Islet of Langerhans (tissue), 1 donor: ENCODE results near the gene PTCSC3.

Experiments used
- FAIRE-seq: peaks from one replicate; lab custom pipeline; 2011; peaks lifted over from hg19 to GRCh38; lab: Jason Lieb, UNC

Gene PTCSC3

DNA sequence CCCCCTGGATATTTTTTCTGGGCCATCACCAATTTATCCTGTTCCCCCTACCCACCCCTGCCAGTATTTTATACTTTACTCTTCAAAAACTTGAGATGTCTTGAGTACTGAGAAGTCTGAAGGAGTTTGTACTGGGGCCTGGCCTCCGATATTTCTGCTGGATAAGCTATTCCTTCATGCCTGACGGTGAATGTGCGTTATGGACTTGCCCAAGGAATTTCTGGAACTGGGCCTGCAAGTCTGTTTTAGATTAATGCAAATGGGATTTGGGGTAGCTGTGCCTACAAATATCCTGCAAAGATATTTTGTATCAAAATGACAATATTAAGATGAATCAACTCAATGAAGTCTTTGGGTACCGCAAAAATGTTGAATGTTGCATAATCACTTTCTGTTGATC, at the start of gene PTCSC3:
Gene PTCSC3 (minus strand): TSS at position 199 of the 400 bp plus-strand sequence.
- no peak for FAIRE-seq

DNA sequence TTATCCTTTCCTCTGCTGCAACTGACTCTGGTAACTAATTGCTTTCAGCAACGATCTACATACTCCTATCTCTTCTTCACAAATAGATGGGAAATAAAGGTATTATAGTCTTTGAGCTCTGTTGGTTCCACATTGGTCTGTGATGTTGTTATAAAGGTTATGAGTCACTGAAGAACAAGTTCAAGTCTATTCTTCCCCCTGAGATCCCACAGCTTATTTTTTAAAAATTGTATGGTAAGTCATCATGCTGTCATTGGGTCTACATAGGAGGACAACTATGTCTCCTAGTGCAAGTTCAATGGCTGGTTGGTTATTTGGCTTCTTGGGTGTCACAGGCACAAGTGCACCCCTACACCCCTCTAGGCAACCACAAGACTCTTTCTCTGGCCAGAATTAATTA, 49.6 kb upstream of the PTCSC3 start:
- no peak for FAIRE-seq

DNA sequence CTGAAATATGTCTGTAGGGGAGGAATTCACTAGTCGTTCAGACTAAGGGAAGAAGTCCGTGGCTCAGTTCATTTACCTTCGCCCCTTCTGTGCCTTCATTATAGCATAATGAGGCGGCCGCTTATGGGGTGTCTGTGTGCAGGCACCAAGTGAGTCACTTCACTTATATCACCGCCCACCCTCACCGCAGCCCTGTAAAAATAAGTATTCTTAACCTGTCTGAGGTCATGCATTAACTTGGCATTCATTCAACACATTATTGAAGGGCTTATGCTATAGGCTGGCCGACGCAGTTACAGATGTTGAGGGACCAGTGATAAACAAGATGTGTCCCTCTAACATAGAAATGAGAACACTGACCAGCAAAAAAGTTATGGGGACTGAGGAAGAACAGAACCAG, 47.7 kb upstream of the PTCSC3 start:
- FAIRE-seq: no peak

DNA sequence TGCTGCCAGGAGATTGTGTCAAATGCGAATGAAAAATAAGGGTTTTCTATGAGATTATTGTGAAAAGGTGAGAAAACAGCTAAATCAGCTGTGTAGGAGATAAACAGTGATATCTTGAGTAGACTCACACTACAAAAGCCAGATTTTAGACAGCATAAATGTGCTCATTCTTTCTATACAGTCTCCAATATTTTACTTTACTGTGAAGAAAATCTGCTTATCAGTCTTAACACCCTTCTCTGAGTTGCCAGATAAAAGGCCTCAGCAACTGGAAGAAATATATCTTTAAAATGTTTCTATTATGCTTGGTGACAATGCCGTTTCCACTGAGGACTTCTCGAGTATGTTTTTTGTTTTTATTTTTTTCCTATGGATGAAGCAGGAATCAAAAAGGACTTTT, 47.0 kb upstream of the PTCSC3 start:
- FAIRE-seq: no peak

DNA sequence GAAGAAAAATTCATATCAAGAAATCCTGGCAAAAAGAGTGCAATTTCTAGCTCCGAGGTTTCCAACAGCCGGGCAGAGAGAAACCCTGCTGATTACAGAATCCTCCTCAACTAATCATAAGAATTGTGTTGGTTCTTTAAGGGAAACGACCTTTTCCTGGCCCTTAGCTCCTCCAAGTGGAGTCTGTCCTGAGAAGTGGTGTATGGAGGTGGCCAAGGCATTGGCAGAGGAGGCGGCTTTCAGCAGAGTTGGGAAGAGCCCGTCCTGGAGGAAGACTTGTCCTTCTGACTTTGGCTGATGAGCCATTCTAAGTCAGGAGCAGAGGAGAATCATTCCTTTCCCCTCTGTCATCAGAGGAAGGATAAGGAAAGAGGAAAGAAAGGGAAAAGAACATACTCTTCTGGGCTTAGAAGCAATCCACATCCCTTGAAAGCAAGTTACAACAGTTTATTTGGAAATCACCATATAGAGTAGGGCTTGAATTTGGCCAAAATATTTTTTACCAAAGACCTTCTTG, 46.5 kb upstream of the PTCSC3 start:
- FAIRE-seq: no peak

DNA sequence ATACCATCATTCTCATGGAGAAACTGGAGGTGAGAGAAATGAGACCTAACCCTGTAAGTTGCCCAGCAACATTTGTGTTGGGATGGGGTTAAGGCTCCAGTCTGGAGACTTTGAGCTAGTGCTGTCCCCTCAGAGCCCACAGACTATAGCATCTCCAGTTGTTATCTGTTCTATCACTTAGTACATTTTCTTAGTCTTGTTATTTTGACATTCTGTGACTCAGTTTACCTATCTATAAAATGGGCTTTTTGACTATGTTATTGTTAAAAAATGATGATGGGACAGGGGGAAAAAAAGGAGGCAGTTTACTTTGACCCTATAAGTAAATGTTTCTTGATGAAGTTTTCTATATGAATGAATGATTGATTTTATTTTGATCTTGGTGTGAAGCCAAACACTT, 45.8 kb upstream of the PTCSC3 start:
- FAIRE-seq: no peak

DNA sequence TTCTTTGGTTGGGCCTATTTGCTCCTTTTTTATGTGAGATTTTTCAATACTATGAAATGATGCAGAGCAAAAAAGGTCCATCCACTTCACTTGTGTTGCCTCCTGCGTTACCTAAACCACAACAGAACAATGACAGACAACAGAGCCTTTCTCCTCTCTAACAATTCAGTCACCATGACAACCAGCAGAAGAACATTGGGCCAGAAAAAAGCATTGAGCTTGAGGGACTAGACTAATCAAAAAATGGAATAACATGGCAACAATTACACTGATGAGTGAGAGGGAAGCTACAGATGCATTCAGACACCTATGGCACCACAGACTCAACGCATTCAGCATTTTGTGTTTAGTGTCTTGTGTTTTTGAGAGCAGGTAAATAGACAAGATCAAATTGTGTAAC, 44.6 kb upstream of the PTCSC3 start:
- FAIRE-seq: no peak

DNA sequence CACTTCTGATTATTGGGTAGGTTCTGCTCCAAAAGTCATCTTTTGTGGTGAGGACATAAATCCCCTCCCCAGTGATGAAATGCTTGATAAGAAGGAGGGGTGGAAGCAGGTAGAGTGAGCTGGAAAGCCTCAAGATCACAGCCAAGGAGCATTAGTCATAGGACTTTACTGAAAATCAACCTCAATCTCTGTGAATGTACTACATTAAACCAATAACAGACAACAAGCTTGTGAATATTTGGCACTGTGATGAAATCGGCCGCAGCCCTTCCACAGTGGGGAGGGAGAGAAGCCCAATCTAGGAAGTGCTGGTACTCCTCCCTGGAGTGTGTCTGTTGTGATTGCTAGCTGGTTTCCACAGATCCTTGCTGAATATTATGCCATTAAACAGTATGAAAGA, 41.2 kb upstream of the PTCSC3 start:
- no peak for FAIRE-seq

DNA sequence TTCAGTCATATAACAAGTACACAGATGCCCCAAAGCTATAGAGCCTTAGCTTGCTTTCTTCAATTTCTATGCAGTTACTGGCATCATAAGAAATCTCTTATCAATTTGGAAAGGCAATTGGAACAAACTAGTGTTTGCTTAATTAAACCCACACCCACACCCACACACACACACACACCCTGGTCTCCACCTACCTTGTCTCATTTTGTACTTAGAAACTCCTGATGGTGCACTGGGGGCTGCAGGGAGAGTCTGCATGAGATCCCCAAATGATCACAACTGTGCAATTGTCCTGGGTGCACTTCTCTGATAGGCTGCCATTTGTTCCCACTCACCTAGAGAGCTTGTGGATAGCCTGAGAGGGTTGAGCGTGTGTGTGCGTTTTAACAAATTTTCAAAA, 40.5 kb upstream of the PTCSC3 start:
- FAIRE-seq: no peak

DNA sequence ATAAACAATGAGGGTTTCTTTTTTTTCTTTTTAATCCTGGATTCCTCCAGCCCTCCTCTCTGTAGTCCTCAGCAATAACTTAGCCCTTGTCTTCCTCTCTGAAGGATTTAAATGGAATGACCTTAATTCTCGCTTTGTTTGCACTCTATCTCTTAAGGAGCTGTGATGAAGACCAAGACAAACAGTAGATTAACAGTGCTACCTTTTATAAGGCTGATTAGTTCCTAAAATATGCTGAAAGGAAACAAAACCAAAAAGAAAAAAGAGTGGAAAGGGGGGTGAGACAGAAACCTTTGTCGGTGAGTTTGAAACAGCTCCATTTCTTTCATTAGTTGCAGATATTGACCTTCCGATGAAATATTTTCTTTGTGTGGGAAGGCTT, 38.7 kb upstream of the PTCSC3 start:
- no peak for FAIRE-seq

DNA sequence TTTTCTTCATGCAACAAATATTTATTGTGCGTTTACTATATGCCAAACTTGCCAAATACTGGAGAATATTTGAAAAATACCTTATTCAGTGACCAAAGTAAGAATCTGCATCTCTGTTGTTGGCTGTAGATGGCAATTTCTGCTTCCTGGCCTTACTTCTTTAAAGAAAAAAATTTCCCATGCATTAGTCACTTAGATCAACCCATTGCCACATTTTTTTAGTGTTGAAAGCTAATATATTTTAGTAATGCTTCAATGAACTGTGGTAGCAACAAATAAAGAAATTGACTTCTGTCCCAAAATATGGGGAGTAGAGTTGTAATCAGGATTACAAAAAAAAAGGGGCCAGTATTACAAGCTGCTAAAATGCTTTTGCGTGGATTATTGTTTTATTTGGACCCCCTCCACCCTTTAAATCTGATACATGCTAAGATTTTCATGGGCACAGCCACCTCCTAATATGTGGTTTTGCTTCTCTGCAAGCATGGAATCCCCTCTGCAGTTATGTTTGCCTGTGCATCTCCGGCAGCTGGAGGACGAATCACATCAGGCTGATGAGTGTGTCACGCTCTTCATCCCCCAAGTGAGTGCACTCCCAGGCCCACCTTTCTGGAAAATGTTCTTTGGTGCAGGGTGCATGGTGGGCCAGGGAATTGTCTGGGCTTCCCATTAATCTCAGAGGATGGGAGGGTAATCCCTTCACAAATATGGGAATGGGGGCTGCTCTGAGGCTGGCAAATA, 38.1 kb upstream of the PTCSC3 start:
- FAIRE-seq: no peak

DNA sequence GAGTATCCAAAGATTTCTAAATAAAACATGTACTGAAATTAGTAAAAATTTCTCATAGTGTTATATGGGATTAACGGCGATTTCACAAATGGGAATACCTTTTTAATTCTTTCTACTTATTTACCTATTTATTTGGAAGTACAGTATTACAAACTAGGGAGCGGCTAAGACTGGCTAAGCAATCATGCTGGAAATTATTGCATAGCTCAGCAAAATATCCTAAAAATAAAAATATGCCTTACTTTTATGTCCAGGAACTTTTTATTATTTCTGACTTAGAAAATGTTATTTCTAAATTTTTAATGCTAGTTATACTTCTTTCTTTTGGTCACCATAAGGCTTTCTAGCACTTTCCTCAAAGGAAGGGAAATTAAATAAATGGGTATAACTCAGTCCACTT, 36.5 kb upstream of the PTCSC3 start:
- FAIRE-seq: no peak

DNA sequence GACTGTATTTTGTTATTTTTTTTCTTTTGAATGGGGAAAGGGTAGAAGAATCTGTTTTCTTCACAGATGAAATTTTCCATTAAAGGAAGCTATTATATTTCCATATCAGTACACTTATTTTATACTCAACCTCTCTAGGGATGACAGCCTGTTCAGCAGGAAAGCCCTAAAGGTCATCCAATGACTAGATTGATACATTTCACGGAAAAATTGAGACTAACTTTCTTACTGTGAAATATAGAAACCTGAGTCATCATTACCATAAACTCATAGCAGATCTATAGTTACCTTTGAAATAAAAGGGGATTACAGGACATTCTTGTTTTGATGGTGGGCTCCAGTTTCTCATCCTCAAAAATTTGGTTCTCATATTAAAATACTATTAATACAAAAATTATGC, 36.1 kb upstream of the PTCSC3 start:
- FAIRE-seq: no peak

DNA sequence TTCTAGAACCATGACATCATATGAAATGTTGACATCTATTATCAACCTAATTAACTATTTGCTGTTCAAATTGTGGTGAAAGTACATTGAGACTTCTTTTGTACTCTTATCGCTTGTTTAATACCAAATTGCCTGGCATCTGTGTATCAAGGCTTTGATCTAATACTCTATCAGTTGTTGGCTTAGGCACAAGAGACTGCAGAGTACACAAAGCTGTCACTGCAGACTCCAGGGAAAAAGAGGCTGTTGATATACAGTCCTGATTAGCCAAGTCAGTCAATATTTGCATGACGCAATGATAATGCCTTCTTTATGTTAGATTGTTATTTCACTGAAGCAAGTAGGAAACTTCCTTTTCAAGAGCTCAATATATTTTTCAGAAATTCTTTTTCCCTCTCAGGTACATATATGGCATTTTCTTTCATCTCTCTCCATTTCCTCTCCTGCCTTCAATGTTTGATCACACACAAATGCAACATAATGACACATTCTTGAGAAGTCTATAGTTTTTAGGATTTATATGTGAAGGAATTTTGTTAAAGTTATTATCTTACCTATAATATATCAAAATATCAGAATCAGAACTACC, 32.3 kb upstream of the PTCSC3 start:
- FAIRE-seq: no peak

DNA sequence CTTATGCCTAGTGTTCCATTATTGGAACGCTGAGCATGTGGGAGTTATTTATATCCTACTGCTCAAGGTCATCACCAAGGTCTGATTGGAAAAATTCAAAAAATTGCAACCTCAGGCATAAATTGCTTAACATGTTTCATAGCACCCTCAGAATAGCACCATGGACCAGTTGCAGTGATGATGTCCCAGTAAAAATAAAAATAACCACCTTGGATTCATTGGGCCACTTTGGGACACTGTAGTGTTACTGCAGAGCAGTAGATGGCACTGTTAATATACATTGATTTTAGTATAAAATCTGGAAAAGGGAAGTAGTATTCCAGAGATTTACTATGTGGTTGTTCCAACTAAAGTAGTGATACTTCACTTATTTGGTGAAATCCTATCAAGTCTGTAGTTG, 31.0 kb upstream of the PTCSC3 start:
- no peak for FAIRE-seq

DNA sequence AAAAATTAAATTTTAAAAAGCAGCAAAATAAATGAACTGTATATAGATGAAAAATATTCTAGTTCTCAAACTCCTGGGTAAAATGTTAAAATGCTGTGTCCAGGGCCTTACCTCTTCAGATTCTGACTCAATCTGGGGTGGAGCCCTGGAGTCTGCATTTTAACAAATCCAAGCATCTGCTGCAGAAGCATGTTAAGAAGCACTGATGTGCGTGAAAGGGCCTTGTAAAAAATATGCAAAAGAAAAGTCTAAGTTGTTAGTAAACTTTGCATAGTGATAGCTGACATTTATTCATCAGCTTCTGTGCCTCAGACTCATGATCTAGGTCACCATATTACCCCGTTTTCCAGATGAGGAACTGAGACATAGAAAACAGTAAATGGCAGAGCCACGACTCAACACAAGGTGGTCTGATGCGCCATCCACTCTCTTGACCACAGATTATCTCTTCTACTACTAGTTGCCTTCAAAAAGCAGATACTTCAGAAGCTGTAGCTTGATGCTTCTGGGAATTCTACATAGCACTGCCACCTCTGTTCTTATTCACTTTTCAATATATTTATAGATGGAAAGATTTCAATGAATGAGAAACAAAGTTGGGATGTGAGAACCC, 28.0 kb upstream of the PTCSC3 start:
- no peak for FAIRE-seq

DNA sequence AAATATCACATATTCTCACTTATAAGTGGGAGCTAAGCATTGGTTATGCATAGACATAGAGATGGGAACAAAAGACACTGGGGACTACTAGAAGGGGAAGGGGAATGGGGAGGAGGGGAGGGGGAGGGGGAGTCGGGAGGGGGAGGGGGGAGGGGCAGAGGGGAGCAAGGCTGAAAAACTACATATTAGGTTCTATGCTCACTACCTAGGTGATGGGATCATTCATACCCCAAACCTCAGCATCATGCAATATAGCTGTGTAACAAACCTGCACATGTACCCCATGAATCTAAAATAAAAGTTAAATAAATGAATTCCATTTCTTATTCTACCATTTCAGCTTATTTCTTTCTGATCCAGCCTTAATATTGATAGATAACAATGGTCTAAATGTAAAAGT, 21.9 kb upstream of the PTCSC3 start:
- FAIRE-seq: no peak

DNA sequence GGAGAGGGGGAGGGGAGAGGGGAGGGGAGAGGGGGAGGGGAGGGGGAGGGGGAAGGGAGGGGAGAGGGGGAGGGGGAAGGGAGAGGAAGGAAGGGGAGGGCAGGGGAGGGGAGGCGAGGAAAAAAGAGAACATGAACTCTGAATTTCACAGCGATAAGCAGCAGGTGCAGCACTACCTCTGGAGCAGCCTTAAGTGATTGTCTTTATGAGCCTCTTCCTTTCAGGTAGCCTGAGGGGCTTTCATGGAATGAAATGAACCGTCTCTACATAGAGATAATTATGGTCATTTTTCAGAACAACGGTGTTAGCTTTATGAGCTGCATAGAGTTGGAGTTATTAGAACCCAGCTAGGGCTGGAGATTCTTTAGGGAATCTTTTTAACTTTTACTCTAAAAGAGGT, 18.1 kb upstream of the PTCSC3 start:
- no peak for FAIRE-seq

DNA sequence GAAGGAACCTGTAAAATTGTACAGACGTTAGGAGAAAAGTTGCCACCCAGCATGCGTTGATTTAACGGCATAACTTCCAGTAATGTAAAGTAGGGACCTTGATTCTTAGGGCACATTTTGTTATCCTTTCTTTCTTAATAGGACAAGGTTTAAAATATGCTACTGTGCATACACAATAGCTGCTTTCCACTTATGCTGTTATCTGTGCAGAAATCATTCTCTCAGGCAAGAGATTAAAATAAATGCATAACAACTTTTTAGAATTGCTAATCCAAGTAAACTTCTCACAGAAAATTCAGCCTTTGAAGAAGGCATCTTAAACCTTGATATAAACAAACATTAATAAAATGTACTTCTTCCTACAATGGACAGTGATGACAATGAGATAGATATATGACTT, 16.0 kb upstream of the PTCSC3 start:
- no peak for FAIRE-seq

DNA sequence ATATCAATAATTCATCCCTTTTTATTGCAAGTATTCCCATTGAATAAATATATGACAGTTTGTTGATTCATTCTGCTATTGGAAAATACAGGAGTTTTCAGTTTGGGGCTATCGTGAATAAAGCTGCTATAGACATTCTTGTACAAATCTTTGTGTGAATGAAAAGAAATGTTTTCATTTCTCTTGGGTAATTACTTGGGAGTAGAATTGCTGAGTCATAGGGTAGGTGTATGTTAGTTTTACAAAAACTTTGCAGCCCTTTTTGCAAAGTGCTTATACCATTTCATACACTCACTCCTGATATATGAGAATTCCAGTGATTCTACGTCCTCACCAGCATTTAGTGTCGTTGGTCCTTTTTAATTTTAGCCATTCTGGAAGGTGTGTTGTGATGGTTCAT, 6.9 kb upstream of the PTCSC3 start:
- FAIRE-seq: no peak

DNA sequence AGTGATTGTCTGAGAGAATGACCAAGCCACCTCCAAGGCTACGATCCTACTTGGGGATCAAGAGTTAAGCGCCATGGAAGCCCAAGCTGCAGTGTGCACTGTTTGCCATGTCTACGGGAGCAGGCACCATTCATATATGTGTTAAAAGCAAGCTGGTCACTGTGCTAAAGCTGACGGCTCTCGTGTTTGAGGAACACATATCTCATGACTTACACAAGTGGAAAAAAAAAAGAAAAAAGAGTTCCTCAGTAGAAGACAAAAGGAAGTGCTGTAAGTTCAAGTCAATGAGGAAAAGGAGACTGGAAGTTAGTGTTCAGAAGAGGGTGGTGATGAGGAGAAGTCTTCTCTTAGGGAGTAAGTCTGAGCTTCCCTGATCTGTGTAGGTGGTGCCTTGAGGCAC, 4.9 kb upstream of the PTCSC3 start:
- FAIRE-seq: no peak

DNA sequence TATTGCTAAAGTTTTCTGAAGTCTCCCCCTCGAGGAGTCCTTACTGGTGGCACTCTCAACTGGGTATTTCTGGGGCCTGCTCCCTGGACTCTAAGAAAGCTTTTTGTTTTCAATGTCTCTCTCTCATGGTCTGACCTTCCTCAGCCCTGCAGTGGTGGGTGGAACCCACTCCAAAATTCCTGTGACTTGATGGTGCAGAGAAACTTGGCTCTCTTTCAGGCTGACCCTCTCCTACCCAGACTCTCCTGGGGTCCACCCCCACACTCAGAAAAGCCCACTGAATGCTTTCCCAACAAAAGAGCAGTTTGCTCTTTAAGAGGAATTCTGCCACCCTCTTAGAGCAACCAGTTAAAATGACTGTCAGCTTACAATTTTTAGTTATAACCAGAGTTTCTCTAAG, 967 bp upstream of the PTCSC3 start:
- no peak for FAIRE-seq

DNA sequence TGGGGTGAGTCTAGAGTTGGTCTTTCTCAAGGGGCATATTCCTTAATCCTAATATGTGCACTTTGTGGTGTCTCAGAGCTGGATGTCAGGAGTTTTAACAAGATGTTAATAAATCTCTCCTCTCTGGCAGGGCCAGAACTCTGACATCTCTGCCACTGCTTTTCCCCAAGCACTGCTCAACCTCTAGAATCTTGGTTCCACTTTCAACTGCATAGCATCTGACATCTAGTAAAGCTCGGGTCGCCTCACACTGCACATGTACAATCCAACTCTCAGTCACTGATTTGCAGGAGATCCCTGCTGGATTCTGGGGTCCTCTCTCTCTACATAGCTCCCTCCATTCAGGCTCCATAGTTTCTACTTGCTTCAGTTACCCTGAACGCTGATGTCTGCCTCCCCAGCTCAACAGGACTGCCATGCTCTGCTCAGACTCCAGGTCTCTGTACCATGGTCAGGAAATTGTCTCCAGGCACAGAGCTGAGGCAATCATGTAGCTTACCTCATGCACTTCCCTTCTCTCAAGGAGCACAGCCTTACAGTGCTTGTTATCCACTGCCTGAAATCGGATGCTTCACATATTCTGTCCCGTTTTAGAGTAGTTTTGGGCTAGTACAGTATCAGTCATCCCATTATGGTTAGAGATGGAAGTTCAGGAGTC, 1.6 kb downstream of the PTCSC3 start:
- FAIRE-seq: no peak
